Smooth muscle cell (in vitro differentiated cells): ENCODE results near the gene SUPT3H. TPM values are rescaled to one million over a fixed set of nuclear protein-coding genes. Genes with fewer than 3 reads are reported as not detected.

ENCODE experiments used
- DNase-seq: peaks from one replicate; lab custom pipeline; 2025; ENCODE audit not compliant: unreplicated experiment; lab: John Stamatoyannopoulos, UW
- H2AFZ ChIP-seq: fragments of 200-600 bp; sonication (generic); 2 replicates; pipeline ENCODE4 v1.6.0; 2016; ENCODE audit warnings: antibody characterized with exemption, low read depth, mild to moderate bottlenecking
- H3F3A ChIP-seq: fragments of 200-600 bp; sonication (generic); 2 replicates; pipeline ENCODE4 v1.6.0; 2017; ENCODE audit warnings: antibody characterized with exemption, low read depth
- H3K27ac ChIP-seq: fragments of 200-600 bp; sonication (generic); 2 replicates; pipeline ENCODE4 v1.5.1; 2016; ENCODE audit warnings: low read depth, mild to moderate bottlenecking
- H3K27me3 ChIP-seq: fragments of 200-600 bp; sonication (generic); 2 replicates; pipeline ENCODE4 v1.6.1; 2016; ENCODE audit warnings: low read depth, mild to moderate bottlenecking
- H3K36me3 ChIP-seq: fragments of 200-600 bp; sonication (generic); 2 replicates; pipeline ENCODE4 v1.5.1; 2016; ENCODE audit warnings: low read depth
- H3K4me1 ChIP-seq: fragments of 200-600 bp; sonication (generic); 2 replicates; pipeline ENCODE4 v1.5.1; 2016; ENCODE audit warnings: low read depth
- H3K4me2 ChIP-seq: fragments of 200-600 bp; sonication (generic); 2 replicates; pipeline ENCODE4 v1.6.0; 2016; ENCODE audit warnings: mild to moderate bottlenecking
- H3K4me3 ChIP-seq: fragments of 200-600 bp; sonication (generic); 2 replicates; pipeline ENCODE4 v1.5.1; 2016; ENCODE audit warnings: mild to moderate bottlenecking
- H3K79me2 ChIP-seq: fragments of 200-600 bp; sonication (generic); 2 replicates; pipeline ENCODE4 v1.6.0; 2016; ENCODE audit warnings: low read depth, mild to moderate bottlenecking
- H3K9ac ChIP-seq: fragments of 200-600 bp; sonication (generic); 2 replicates; pipeline ENCODE4 v1.6.0; 2016; ENCODE audit warnings: low read depth
- H3K9me3 ChIP-seq: fragments of 200-600 bp; sonication (generic); replicated peaks from 2 replicates; pipeline ENCODE4 v1.5.1; 2016; ENCODE audit warnings: low read depth
- H4K20me1 ChIP-seq: fragments of 200-600 bp; sonication (generic); 2 replicates; pipeline ENCODE4 v1.6.0; 2016; ENCODE audit warnings: low read depth
- CTCF ChIP-seq: fragments of 200-600 bp; sonication (generic); IDR thresholded peaks from 2 replicates; pipeline ENCODE4 v1.5.1; 2017; ENCODE audit warnings: borderline replicate concordance, mild to moderate bottlenecking, antibody characterized with exemption; ENCODE audit not compliant: insufficient read depth, poor library complexity, severe bottlenecking
- WGBS: methylation state at CpG from one replicate; pipeline ENCODE4 v1.1.7; 2016; ENCODE audit warnings: low lambda C conversion rate; 5-methylcytosine and 5-hydroxymethylcytosine counted together
- polyA plus RNA-seq: library from polyadenylated mRNA; unstranded; fragments of >200 nt; fragmentation: Nextera tagmentation; extraction: Ambion mirVana; gene quantifications from 2 replicates; pipeline ENCODE4 v1.2.1, GENCODE V29; 2016
- total RNA-seq: library from RNA; depleted of rRNA; stranded (reverse); fragments of >200 nt; gene quantifications from 2 replicates; pipeline ENCODE4 v1.2.3, GENCODE V29; 2014

Gene SUPT3H
- total and polyA plus RNA-seq, 2 experiments from 2014 or later, result 19.4 to 22.9 TPM

GRCh38 chr6:45075246-45075645 is 302.5 kb downstream of the SUPT3H start:
- H3K9ac ChIP-seq, result peak overlapping the region; percentile 50
- no peak overlapping the region for H3K4me3 ChIP-seq
- H3K4me1 ChIP-seq, result no peaks in the 10 kb centered on the region
- peak overlapping the region; percentile 91 for H3K27ac ChIP-seq
- no peaks in the 10 kb centered on the region for H4K20me1 ChIP-seq
- H3K4me2 ChIP-seq, result peak overlapping the region; percentile 67
- peak overlapping the region; percentile 28 for H2AFZ ChIP-seq
- peaks cover 4% of the 10 kb centered on the region for H3F3A ChIP-seq
- WGBS, result 12% methylated on average over 2 of the region's 2 CpGs
- TF ChIP-seq CTCF, result no peak
- no peaks in the 10 kb centered on the region for H3K9me3 ChIP-seq
- no peaks in the 10 kb centered on the region for H3K27me3 ChIP-seq
- DNase-seq, result no peak
- peaks cover 5% of the 10 kb centered on the region for H3K36me3 ChIP-seq
- H3K79me2 ChIP-seq, result no peaks in the 10 kb centered on the region

- DNase-seq, result no peak
- H4K20me1 ChIP-seq, result no peaks in the 10 kb centered on the region
- H3K27me3 ChIP-seq, result no peaks in the 10 kb centered on the region
- peaks cover 4% of the 10 kb centered on the region for H3F3A ChIP-seq
- H3K4me3 ChIP-seq, result no peak overlapping the region
- H3K9ac ChIP-seq, result peak overlapping the region; percentile 50
- no peak for TF ChIP-seq CTCF
- no peaks in the 10 kb centered on the region for H3K9me3 ChIP-seq
- H3K79me2 ChIP-seq, result no peaks in the 10 kb centered on the region
- H3K36me3 ChIP-seq, result peaks cover 1% of the 10 kb centered on the region
- H3K4me2 ChIP-seq, result peak overlapping the region; percentile 67
- 97% methylated on average over 1 of the region's 1 CpG for WGBS
- peak overlapping the region; percentile 33 for H2AFZ ChIP-seq
- H3K27ac ChIP-seq, result peak overlapping the region; percentile 91
- H3K4me1 ChIP-seq, result no peaks in the 10 kb centered on the region
Measured at GRCh38 chr6:45074439-45074838, 303.3 kb downstream of the SUPT3H start.

GRCh38 chr6:45073771-45074170 is 304.0 kb downstream of the SUPT3H start:
- H3K9me3 ChIP-seq, result no peaks in the 10 kb centered on the region
- no peak for TF ChIP-seq CTCF
- no peak overlapping the region for H3K9ac ChIP-seq
- H3K4me2 ChIP-seq, result no peak overlapping the region
- H3K4me3 ChIP-seq, result no peak overlapping the region
- H4K20me1 ChIP-seq, result no peaks in the 10 kb centered on the region
- DNase-seq, result no peak
- H2AFZ ChIP-seq, result no peak overlapping the region
- H3K79me2 ChIP-seq, result no peaks in the 10 kb centered on the region
- H3K36me3 ChIP-seq, result no peaks in the 10 kb centered on the region
- peaks cover 4% of the 10 kb centered on the region for H3F3A ChIP-seq
- H3K27ac ChIP-seq, result peak overlapping the region; percentile 91
- H3K27me3 ChIP-seq, result no peaks in the 10 kb centered on the region
- H3K4me1 ChIP-seq, result no peaks in the 10 kb centered on the region

- no peak for DNase-seq
- Histone ChIP-seq H3K27me3 (no peaks in the 10 kb centered on the region), H3F3A (peaks cover 4% of the 10 kb centered on the region), H3K9me3 (no peaks in the 10 kb centered on the region), H2AFZ (no peak overlapping the region), H3K36me3 (no peaks in the 10 kb centered on the region), H3K27ac (no peak overlapping the region), H3K79me2 (no peaks in the 10 kb centered on the region), H3K9ac (no peak overlapping the region), H3K4me3 (no peak overlapping the region), H4K20me1 (no peaks in the 10 kb centered on the region), H3K4me1 (no peaks in the 10 kb centered on the region), H3K4me2 (no peak overlapping the region)
- no peak for TF ChIP-seq CTCF
- 96% methylated on average over 3 of the region's 3 CpGs for WGBS
Measured at GRCh38 chr6:45072673-45073072, 305.1 kb downstream of the SUPT3H start.
